Heart left ventricle (tissue), 16 donors: ENCODE measurements around the gene OXTR. TPM values are rescaled to one million over a fixed set of nuclear protein-coding genes. Genes with fewer than 3 reads are reported as not detected.
A peak's percentile ranks its signal among the peaks of the same experiment; 100 is the strongest.

Experiments used
- ATAC-seq, 4 donors: fragments of 200-7000 bp; cut with Tn5 transposase; one replicate each; pipeline ENCODE4 v1.9.1; 2020 to 2022; ENCODE audit warnings: moderate library complexity in 4 of 4, mild to moderate bottlenecking in 3 of 4, moderate number of reproducible peaks in 1 of 4
- DNase-seq, 5 donors: peaks; one replicate each; pipeline ENCODE4 v3.0.0-alpha.2; 2020
- H3K27ac ChIP-seq, 12 donors: fragments of 200-600 bp; sonication (generic) in 4 of 12; one replicate each; pipeline versions ENCODE4 v1.5.0 to v1.8.0; 2016 to 2022; ENCODE audit warnings: mild to moderate bottlenecking in 2 of 12
- H3K27me3 ChIP-seq, 9 donors: fragments of 200-600 bp; sonication (generic) in 2 of 9; one replicate each; pipeline versions ENCODE4 v1.5.1 to v1.8.0; 2016 to 2022; ENCODE audit warnings: mild to moderate bottlenecking in 3 of 9
- H3K36me3 ChIP-seq, 9 donors: fragments of 200-600 bp; sonication (generic) in 2 of 9; one replicate each; pipeline versions ENCODE4 v1.5.0 to v1.8.0; 2018 to 2022; ENCODE audit warnings: mild to moderate bottlenecking in 2 of 9
- H3K4me1 ChIP-seq, 12 donors: fragments of 200-600 bp; sonication (generic) in 4 of 12; one replicate each; pipeline versions ENCODE4 v1.5.0 to v1.8.0; 2016 to 2022; ENCODE audit warnings: mild to moderate bottlenecking in 3 of 12
- H3K4me3 ChIP-seq, 12 donors: fragments of 200-600 bp; sonication (generic) in 4 of 12; one replicate each; pipeline versions ENCODE4 v1.5.0 to v1.8.0; 2017 to 2022; ENCODE audit warnings: mild to moderate bottlenecking in 9 of 12, moderate library complexity in 4 of 12
- H3K9me3 ChIP-seq, 12 donors: fragments of 200-600 bp; sonication (generic) in 4 of 12; one replicate each; pipeline versions ENCODE4 v1.5.0 to v1.8.0; 2016 to 2022; ENCODE audit warnings: mild to moderate bottlenecking in 1 of 12
- CTCF ChIP-seq, 12 donors: fragments of 200-600 bp; sonication (generic) in 4 of 12; IDR thresholded peaks; one replicate each; pipeline versions ENCODE4 v1.5.0 to v1.8.0; 2018 to 2022; ENCODE audit warnings: antibody characterized with exemption in 12 of 12, mild to moderate bottlenecking in 5 of 12
- POLR2A ChIP-seq, 2 donors: fragments of 450-650 bp; IDR thresholded peaks; one replicate each; pipeline ENCODE4 v1.6.1; 2017; ENCODE audit warnings: antibody characterized with exemption in 2 of 2, mild to moderate bottlenecking in 2 of 2, moderate library complexity in 2 of 2
- WGBS, 4 donors: extraction: QIAGEN DNeasy Blood & Tissue Kit in 2 of 4; methylation state at CpG; one replicate each; pipeline versions ENCODE4 v1.1.5 to v1.1.7; 2013 to 2018; 5-methylcytosine and 5-hydroxymethylcytosine counted together
- intact Hi-C, 10 donors: fragments of 100-400 bp; cut with DNase I; formaldehyde crosslinking; loops; one replicate each; pipeline versions ENCODE4 v1.11.1 to v1.14.2; 2022
- polyA plus RNA-seq, 2 donors: library from polyadenylated mRNA; stranded (reverse); fragments of 200-250 nt; gene quantifications; one replicate each; pipeline ENCODE4 v1.2.3, GENCODE V29; 2013
- total RNA-seq, 9 donors: library from RNA; depleted of rRNA in 2 of 9; stranded (reverse); fragments of >200 nt in 2 of 9; fragmentation: NEBNext Ultra II Directional in 3 of 9; extraction: Animal tissue kit (Norgen Biotek cat#: 25700) in 3 of 9; gene quantifications; one replicate each; pipeline versions ENCODE4 v1.1.0 to v1.2.4, GENCODE V29; 2016 to 2023
- donor health status: ischemic (EF 13 %, LVEDD 7.1; RV severe dilation, severe dysfunction).
- donor health status: healthy with polysubstance abuse.
- donor health status: DM: no; HTN: yes; CAD: no.
- donor health status: DM: no; HTN: no; CAD: no.
- donor health status: ischemic (EF 25% LVEDD 6.9; RV normal size, moderate dysfunction).
- donor health status: ischemic (EF 25% LVEDD 5.7; RV mildly dilated, moderate dysfunction).
- donor health status: healthy.
- donor health status: DM: yes; HTN: yes; CAD: no.
- donor health status: ischemic (EF 35%, LVEDD 5.7; RV mildly dilated, moderate dysfunction).
- donor health status: nonischemic (EF 11% LVEDD 7.7; RV severe dilation, severe dysfunction).
- donor health status: DM: yes; HTN: yes; CAD: no.
- donor health status: PGD.
- donor health status: ischemic (EF 29% LVEDD 5.4; RV normal size, mild dysfunction).
- donor health status: nonischemic (EF 23%, LVEDD 6.1; RV moderate dilation, normal function).

OXTR gene
- total and polyA plus RNA-seq, 11 donors = 0.11 to 0.54 (median 0.23) TPM; not detected in 3

DNA sequence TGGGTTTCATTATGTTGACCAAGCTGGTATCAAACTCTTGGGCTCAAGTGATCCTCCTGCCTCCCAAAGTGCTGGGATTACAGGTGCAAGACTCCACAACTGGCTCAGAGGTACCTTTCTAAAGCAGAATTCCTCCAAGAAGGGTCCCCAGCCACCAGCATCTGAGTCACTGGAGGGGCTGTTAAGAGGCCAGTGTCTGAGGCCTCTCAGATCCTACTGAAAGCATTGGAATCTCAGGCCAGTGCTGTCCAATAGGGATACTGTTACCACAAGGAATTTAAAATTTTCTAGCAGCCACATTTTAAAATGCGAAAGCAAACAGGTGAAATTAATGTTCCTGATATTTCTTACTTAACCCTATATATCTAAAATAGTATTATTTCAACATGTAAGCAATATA, 34.5 kb downstream of the OXTR start:
- WGBS, 4 donors = 91 to 96% (median 93%) methylated on average over 1 of the region's 1 CpG
- Histone ChIP-seq H3K27ac (peak overlapping the region in 9 of 12 donors; percentile 70 to 96 (median 85)), H3K4me3 (peak overlapping the region in 10 of 12 donors; percentile 34 to 61 (median 52)), H3K27me3 (no peaks in the 10 kb centered on the region), H3K9me3 (no peaks in the 10 kb centered on the region), H3K36me3 (no peaks in the 10 kb centered on the region), H3K4me1 (peaks cover 0 to 15% (median 2%) of the 10 kb centered on the region in 12 donors)
- DNase-seq (no peak), ATAC-seq (no peak)
- intact Hi-C loops = loop anchor here in 2 of 10 donors (5.0 to 10.0 kb wide), 2 partner anchors 70 to 73 kb away; no protein-coding TSS in a partner anchor
- TF ChIP-seq CTCF (IDR thresholded peaks at IDR 0.05) = no peak
- TF ChIP-seq POLR2A (IDR thresholded peaks at IDR 0.05) = no peak

- DNase-seq = peak in 3 of 5 donors; percentile 22 to 64 (median 60)
- TF ChIP-seq CTCF (IDR thresholded peaks at IDR 0.05) = no peak
- TF ChIP-seq POLR2A (IDR thresholded peaks at IDR 0.05) = no peak
These were observed 35.1 kb downstream of the OXTR start for GRCh38 chr3:8734137-8734878.

GRCh38 chr3:8733332-8734094, 35.9 kb downstream of the OXTR start, which contains the start of gene CAV3:
CAV3 (plus strand) TSS chr3:8733802; CDS start chr3:8733877, 75 bp downstream.
- 32 to 47% (median 44%) methylated on average over 14 to 23 of the region's 23 CpGs for WGBS, 4 donors
- DNase-seq = peak in 4 of 5 donors; percentile 58 to 81 (median 70)
- H3K4me1 ChIP-seq = peaks cover 0 to 15% (median 0%) of the 10 kb centered on the region in 12 donors
- ATAC-seq = peak; percentile 79 to 90 (median 84)
- peak within 1 kb of the TSS; percentile 4 to 61 (median 51) for H3K4me3 ChIP-seq
- no peaks in the 10 kb centered on the region for H3K27me3 ChIP-seq
- no peaks in the 10 kb centered on the region for H3K36me3 ChIP-seq
- no peaks in the 10 kb centered on the region for H3K9me3 ChIP-seq
- no peak for TF ChIP-seq POLR2A (IDR thresholded peaks at IDR 0.05)
- TF ChIP-seq CTCF (IDR thresholded peaks at IDR 0.05) = no peak
- intact Hi-C loops = loop anchor here in 2 of 10 donors (5.0 to 10.0 kb wide), 2 partner anchors 69 to 71 kb away; no protein-coding TSS in a partner anchor
- peak within 1 kb of the TSS; percentile 16 to 96 (median 80) for H3K27ac ChIP-seq

More at GRCh38 chr3:8734137-8734878, 35.1 kb downstream of the OXTR start:
- ATAC-seq = peak; percentile 80 to 88 (median 86)
- H3K27ac ChIP-seq = peak overlapping the region; percentile 16 to 96 (median 80)
- H3K36me3 ChIP-seq = no peaks in the 10 kb centered on the region
- H3K4me3 ChIP-seq = peak overlapping the region; percentile 4 to 61 (median 51)
- WGBS, 4 donors = 49 to 56% (median 53%) methylated on average over 16 to 19 of the region's 19 CpGs
- H3K27me3 ChIP-seq = no peaks in the 10 kb centered on the region
- intact Hi-C loops = loop anchor here in 2 of 10 donors (5.0 to 10.0 kb wide), 2 partner anchors 70 to 72 kb away; no protein-coding TSS in a partner anchor
- no peaks in the 10 kb centered on the region for H3K9me3 ChIP-seq
- H3K4me1 ChIP-seq = peaks cover 0 to 15% (median 0%) of the 10 kb centered on the region in 12 donors
